K562 (cell line): ENCODE data around the gene TLE4.

Experiments used
- ATF2 ChIP-seq: sonication (generic); formaldehyde crosslinking; IDR thresholded peaks from 2 replicates; pipeline ENCODE4 v1.8.1; 2022; ENCODE audit warnings: missing genetic modification reagents
- CTCF ChIP-seq, 3 experiments: IDR thresholded peaks in 2 of 3; conservative IDR thresholded peaks in 1 of 3; 2 replicates each; pipeline ENCODE4 v1.5.1; 2011 to 2012; ENCODE audit warnings: low read length in 3 of 3, mild to moderate bottlenecking in 3 of 3, control low read depth in 2 of 3, improper control_type of control experiment in 1 of 3, inconsistent platforms in 1 of 3, low read depth in 1 of 3, mixed read lengths in 1 of 3, moderate library complexity in 1 of 3; ENCODE audit not compliant: insufficient read depth in 2 of 3
- FOXK2 ChIP-seq, 2 experiments: fragments of 450-650 bp; IDR thresholded peaks in 1 of 2; conservative IDR thresholded peaks in 1 of 2; 2 replicates each; pipeline ENCODE4 v1.6.1; 2016; ENCODE audit warnings: low read depth in 2 of 2, mild to moderate bottlenecking in 1 of 2
- JUND ChIP-seq, 2 experiments: IDR thresholded peaks; 2 replicates in 1 of 2; 3 replicates in 1 of 2; pipeline ENCODE4 v1.6.1; 2011; ENCODE audit warnings: borderline replicate concordance in 2 of 2, low read depth in 2 of 2, low read length in 2 of 2, improper control_type of control experiment in 1 of 2, missing biosample characterization in 1 of 2, missing genetic modification characterization in 1 of 2, missing genetic modification reagents in 1 of 2
- REST ChIP-seq, 2 experiments: fragments of 450-650 bp; formaldehyde crosslinking in 1 of 2; IDR thresholded peaks; 2 replicates each; pipeline versions ENCODE4 v1.4.0 to v1.6.1; 2014 to 2020; ENCODE audit warnings: mild to moderate bottlenecking in 2 of 2, borderline replicate concordance in 1 of 2, low read depth in 1 of 2
- RNF2 ChIP-seq: sonication (generic); IDR thresholded peaks from 2 replicates; pipeline ENCODE4 v1.6.1; 2016
- TFE3 ChIP-seq: fragments of 450-650 bp; formaldehyde crosslinking; IDR thresholded peaks from 2 replicates; pipeline ENCODE4 v1.4.0; 2020; ENCODE audit warnings: mild to moderate bottlenecking, mixed read lengths
- THRAP3 ChIP-seq: fragments of 450-650 bp; IDR thresholded peaks from 2 replicates; pipeline ENCODE4 v1.6.1; 2016; ENCODE audit warnings: mild to moderate bottlenecking, inconsistent platforms, borderline replicate concordance
- ZC3H11A ChIP-seq: IDR thresholded peaks from 2 replicates; pipeline ENCODE4 v1.6.1; 2012; ENCODE audit warnings: low read depth, low read length, improper control_type of control experiment
- ZKSCAN1 ChIP-seq: fragments of 150-350 bp; IDR thresholded peaks from 2 replicates; pipeline ENCODE4 v1.6.1; 2016; ENCODE audit warnings: low read depth, low read length
- ZKSCAN8 ChIP-seq: fragments of 200-800 bp; sonication (Bioruptor generic); IDR thresholded peaks from 2 replicates; pipeline ENCODE4 v1.6.1; 2016; ENCODE audit warnings: missing genetic modification characterization, missing compliant biosample characterization
- ZNF23 ChIP-seq: fragments of 250-450 bp; sonication (Bioruptor Pico); IDR thresholded peaks from 2 replicates; pipeline ENCODE4 v1.4.0; 2020; ENCODE audit warnings: mild to moderate bottlenecking
- ZNF512 ChIP-seq: IDR thresholded peaks from 2 replicates; pipeline ENCODE4 v1.6.1; 2016; ENCODE audit warnings: missing genetic modification characterization, missing compliant biosample characterization
- TF ChIP-seq, protein P1 (sequence below): sonication (generic); formaldehyde crosslinking; IDR thresholded peaks from 2 replicates; pipeline ENCODE4 v1.8.0; 2022; ENCODE audit warnings: mild to moderate bottlenecking, low read depth, missing genetic modification reagents

DNA sequence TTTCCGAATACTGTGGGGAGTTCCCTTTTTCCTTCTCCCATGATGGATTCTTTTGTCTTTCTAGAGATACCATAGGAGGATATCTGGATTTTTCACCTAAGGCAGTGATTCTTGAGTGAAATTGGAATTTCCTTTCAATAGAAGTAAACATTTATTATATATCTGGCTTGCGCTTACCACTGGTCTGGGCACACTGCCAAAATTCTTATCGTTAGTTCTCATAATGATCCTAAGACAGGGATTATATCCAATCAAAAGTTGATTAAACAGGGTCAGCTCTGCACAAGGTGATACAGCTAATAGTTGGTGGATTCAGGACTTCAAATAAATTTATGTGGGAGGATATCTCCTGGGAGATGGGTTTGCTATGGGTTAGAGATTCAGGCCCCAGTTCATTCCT, 9.6 kb downstream of the TLE4 start:
- TF ChIP-seq RNF2 (no peak), ZKSCAN8 (no peak), THRAP3 (no peak), ATF2 (no peak), TFE3 (CRISPR knock-in tag) (no peak), ZKSCAN1 (no peak), ZC3H11A (no peak), ZNF23 (CRISPR knock-in tag) (no peak), JUND (IDR thresholded peaks at IDR 0.05; ENCODE audit: borderline replicate concordance, low read depth, low read length) (no peak), JUND (tag; IDR thresholded peaks at IDR 0.05; ENCODE audit: borderline replicate concordance, low read depth, low read length) (no peak), REST (IDR thresholded peaks at IDR 0.05; ENCODE audit: borderline replicate concordance) (no peak), REST (CRISPR knock-in tag; IDR thresholded peaks at IDR 0.05; ENCODE audit: low read depth) (no peak), CTCF (IDR thresholded peaks at IDR 0.05 in 2 of 3, conservative IDR thresholded peaks at IDR 0.05 in 1 of 3; ENCODE audit: insufficient read depth in 2 of 3, low read depth in 1 of 3, low read length in 3 of 3) (no peak), FOXK2 (conservative IDR thresholded peaks at IDR 0.05 in 1 of 2, IDR thresholded peaks at IDR 0.05 in 1 of 2; ENCODE audit: low read depth in 2 of 2) (no peak), ZNF512 (tag) (no peak)
- TF ChIP-seq, protein P1, sequence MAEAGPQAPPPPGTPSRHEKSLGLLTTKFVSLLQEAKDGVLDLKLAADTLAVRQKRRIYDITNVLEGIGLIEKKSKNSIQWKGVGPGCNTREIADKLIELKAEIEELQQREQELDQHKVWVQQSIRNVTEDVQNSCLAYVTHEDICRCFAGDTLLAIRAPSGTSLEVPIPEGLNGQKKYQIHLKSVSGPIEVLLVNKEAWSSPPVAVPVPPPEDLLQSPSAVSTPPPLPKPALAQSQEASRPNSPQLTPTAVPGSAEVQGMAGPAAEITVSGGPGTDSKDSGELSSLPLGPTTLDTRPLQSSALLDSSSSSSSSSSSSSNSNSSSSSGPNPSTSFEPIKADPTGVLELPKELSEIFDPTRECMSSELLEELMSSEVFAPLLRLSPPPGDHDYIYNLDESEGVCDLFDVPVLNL (CRISPR knock-in tag) = no peak
